CD4-positive, alpha-beta memory T cell (primary cell): ENCODE measurements around the gene FAM83B. TPM values are rescaled to one million over a fixed set of nuclear protein-coding genes. Genes with fewer than 3 reads are reported as not detected.

Experiments used
- CTCF ChIA-PET: fragments of 350-600 bp; sonication (Branson Sonifier 250); formaldehyde crosslinking; loops from one replicate; lab custom pipeline; 2021; ENCODE audit warnings: inconsistent platforms; ENCODE audit not compliant: partially characterized antibody; lab: Charles Lee
- POLR2A ChIA-PET: fragments of 350-600 bp; sonication (Branson Sonifier 250); formaldehyde crosslinking; loops from one replicate; lab custom pipeline; 2021; ENCODE audit not compliant: partially characterized antibody; lab: Charles Lee
- DNase-seq, 5 donors: peaks; one replicate each; pipeline versions ENCODE4 v3.0.0 to v3.0.0-alpha.2; 2020 to 2022; ENCODE audit warnings: mixed read lengths in 1 of 5
- H3K27ac ChIP-seq: one replicate; pipeline ENCODE4 v1.7.0; 2013; ENCODE audit warnings: low read depth, low read length
- H3K27me3 ChIP-seq: 2 replicates; pipeline ENCODE4 v1.7.0; 2013; ENCODE audit warnings: mild to moderate bottlenecking, low read length, moderate library complexity; ENCODE audit not compliant: insufficient read depth
- H3K36me3 ChIP-seq: 2 replicates; pipeline ENCODE4 v1.7.0; 2013; ENCODE audit warnings: mild to moderate bottlenecking, low read length, moderate library complexity; ENCODE audit not compliant: insufficient read depth
- H3K4me1 ChIP-seq: 2 replicates; pipeline ENCODE4 v1.7.0; 2013; ENCODE audit warnings: mild to moderate bottlenecking, low read length, moderate library complexity; ENCODE audit not compliant: insufficient read depth
- H3K4me3 ChIP-seq, 2 donors: one replicate each; pipeline ENCODE4 v1.7.0; 2013; ENCODE audit warnings: low read length in 2 of 2, mild to moderate bottlenecking in 1 of 2
- H3K9me3 ChIP-seq, 2 donors: one replicate each; pipeline ENCODE4 v1.7.0; 2013; ENCODE audit warnings: low read length in 2 of 2, control low read depth in 1 of 2; ENCODE audit not compliant: control insufficient read depth in 1 of 2
- H3K27ac Mint-ChIP-seq, 7 donors: one replicate each; pipeline ENCODE4 v1.8.0; 2020 to 2021; ENCODE audit warnings: mixed read lengths in 7 of 7, mild to moderate bottlenecking in 6 of 7, inconsistent platforms in 3 of 7, moderate library complexity in 3 of 7
- H3K27me3 Mint-ChIP-seq, 2 donors: one replicate each; pipeline ENCODE4 v1.8.0; 2020 to 2021; ENCODE audit warnings: mixed read lengths in 2 of 2
- H3K36me3 Mint-ChIP-seq, 2 donors: one replicate each; pipeline ENCODE4 v1.8.0; 2020 to 2021; ENCODE audit warnings: mixed read lengths in 2 of 2, inconsistent platforms in 1 of 2, mild to moderate bottlenecking in 1 of 2
- H3K4me1 Mint-ChIP-seq, 4 donors: one replicate each; pipeline ENCODE4 v1.8.0; 2020 to 2021; ENCODE audit warnings: mixed read lengths in 4 of 4, mild to moderate bottlenecking in 1 of 4
- H3K4me3 Mint-ChIP-seq, 8 donors: one replicate each; pipeline ENCODE4 v1.8.0; 2020 to 2021; ENCODE audit warnings: mixed read lengths in 8 of 8, mild to moderate bottlenecking in 7 of 8, moderate library complexity in 6 of 8, inconsistent platforms in 3 of 8
- H3K9me3 Mint-ChIP-seq, 8 donors: one replicate each; pipeline ENCODE4 v1.8.0; 2020 to 2021; ENCODE audit warnings: mixed read lengths in 8 of 8, mild to moderate bottlenecking in 5 of 8, inconsistent platforms in 3 of 8, moderate library complexity in 1 of 8
- intact Hi-C: fragments of 100-400 bp; cut with micrococcal nuclease; formaldehyde crosslinking; loops from one replicate; pipeline ENCODE4 v1.15.1; 2023
- polyA plus RNA-seq, 2 donors: library from polyadenylated mRNA; unstranded; fragments of 300-500 nt; fragmentation: Illumina TruSeq; gene quantifications; one replicate each; pipeline ENCODE4 v1.2.3, GENCODE V29; 2021
- total RNA-seq, 2 experiments: library from RNA; stranded (reverse); gene quantifications; one replicate each; pipeline ENCODE4 v1.2.3, GENCODE V29; 2021

Gene FAM83B
- total and polyA plus RNA-seq, 4 experiments from 2014 or later: not detected

- Mint-ChIP-seq H3K36me3 (no peaks in the 10 kb centered on the region), H3K4me1 (no peaks in the 10 kb centered on the region), H3K27ac (no peak overlapping the region), H3K27me3 (no peaks in the 10 kb centered on the region), H3K9me3 (peaks cover 0 to 11% (median 4%) of the 10 kb centered on the region in 8 donors), H3K4me3 (no peak overlapping the region)
- CTCF ChIA-PET: no interaction called here
- no peaks in the 10 kb centered on the region for H3K4me1 ChIP-seq
- H3K27ac ChIP-seq: no peak overlapping the region
- no peaks in the 10 kb centered on the region for H3K9me3 ChIP-seq
- intact Hi-C loops: no loop called here
- H3K27me3 ChIP-seq: no peaks in the 10 kb centered on the region
- no peak overlapping the region for H3K4me3 ChIP-seq
- no peaks in the 10 kb centered on the region for H3K36me3 ChIP-seq
- POLR2A ChIA-PET: no interaction called here
- no peak for DNase-seq
These were observed 53.4 kb downstream of the FAM83B start for GRCh38 chr6:54899986-54900385.

GRCh38 chr6:54900666-54901065 lies 54.1 kb downstream of the FAM83B start:
- Histone ChIP-seq H3K36me3 (no peaks in the 10 kb centered on the region), H3K4me3 (no peak overlapping the region), H3K9me3 (no peaks in the 10 kb centered on the region), H3K27ac (no peak overlapping the region), H3K27me3 (no peaks in the 10 kb centered on the region), H3K4me1 (no peaks in the 10 kb centered on the region)
- POLR2A ChIA-PET: no interaction called here
- Mint-ChIP-seq H3K36me3 (no peaks in the 10 kb centered on the region), H3K4me1 (no peaks in the 10 kb centered on the region), H3K9me3 (peaks cover 0 to 9% (median 4%) of the 10 kb centered on the region in 8 donors), H3K27me3 (no peaks in the 10 kb centered on the region), H3K4me3 (no peak overlapping the region), H3K27ac (no peak overlapping the region)
- no peak for DNase-seq
- CTCF ChIA-PET: no interaction called here
- intact Hi-C loops: no loop called here

- Mint-ChIP-seq H3K27me3 (no peaks in the 10 kb centered on the region), H3K4me3 (no peak overlapping the region), H3K9me3 (peaks cover 0 to 7% (median 4%) of the 10 kb centered on the region in 8 donors), H3K4me1 (no peaks in the 10 kb centered on the region), H3K27ac (no peak overlapping the region), H3K36me3 (no peaks in the 10 kb centered on the region)
- POLR2A ChIA-PET: no interaction called here
- CTCF ChIA-PET: no interaction called here
- H3K27me3 ChIP-seq: no peaks in the 10 kb centered on the region
- H3K4me3 ChIP-seq: no peak overlapping the region
- no peak overlapping the region for H3K27ac ChIP-seq
- H3K9me3 ChIP-seq: no peaks in the 10 kb centered on the region
- H3K36me3 ChIP-seq: no peaks in the 10 kb centered on the region
- DNase-seq: no peak
- intact Hi-C loops: no loop called here
- no peaks in the 10 kb centered on the region for H3K4me1 ChIP-seq
These were observed 57.3 kb downstream of the FAM83B start for GRCh38 chr6:54903884-54904283.

GRCh38 chr6:54907355-54907754 lies 60.8 kb downstream of the FAM83B start:
- ChIA-PET CTCF (no interaction called here), POLR2A (no interaction called here)
- Histone ChIP-seq H3K9me3 (no peaks in the 10 kb centered on the region), H3K36me3 (no peaks in the 10 kb centered on the region), H3K27ac (no peak overlapping the region), H3K27me3 (no peaks in the 10 kb centered on the region), H3K4me3 (no peak overlapping the region), H3K4me1 (no peaks in the 10 kb centered on the region)
- no peak overlapping the region for H3K27ac Mint-ChIP-seq
- H3K36me3 Mint-ChIP-seq: no peaks in the 10 kb centered on the region
- no peaks in the 10 kb centered on the region for H3K27me3 Mint-ChIP-seq
- no peak for DNase-seq
- H3K9me3 Mint-ChIP-seq: peaks cover 0 to 11% (median 6%) of the 10 kb centered on the region in 8 donors
- intact Hi-C loops: no loop called here
- no peak overlapping the region for H3K4me3 Mint-ChIP-seq
- H3K4me1 Mint-ChIP-seq: no peaks in the 10 kb centered on the region

- Mint-ChIP-seq H3K4me1 (no peaks in the 10 kb centered on the region), H3K36me3 (no peaks in the 10 kb centered on the region), H3K9me3 (peaks cover 0 to 13% (median 6%) of the 10 kb centered on the region in 8 donors), H3K27me3 (no peaks in the 10 kb centered on the region), H3K4me3 (no peak overlapping the region), H3K27ac (no peak overlapping the region)
- Histone ChIP-seq H3K27ac (no peak overlapping the region), H3K4me1 (no peaks in the 10 kb centered on the region), H3K4me3 (no peak overlapping the region), H3K9me3 (no peaks in the 10 kb centered on the region), H3K27me3 (no peaks in the 10 kb centered on the region), H3K36me3 (no peaks in the 10 kb centered on the region)
- CTCF ChIA-PET: no interaction called here
- POLR2A ChIA-PET: no interaction called here
- intact Hi-C loops: no loop called here
- DNase-seq: no peak
These were observed 62.6 kb downstream of the FAM83B start for GRCh38 chr6:54909184-54909583.

GRCh38 chr6:54910431-54910884 lies 63.9 kb downstream of the FAM83B start:
- Mint-ChIP-seq H3K36me3 (no peaks in the 10 kb centered on the region), H3K4me3 (no peak overlapping the region), H3K4me1 (no peaks in the 10 kb centered on the region), H3K27ac (no peak overlapping the region), H3K27me3 (no peaks in the 10 kb centered on the region), H3K9me3 (peaks cover 0 to 11% (median 4%) of the 10 kb centered on the region in 8 donors)
- no peaks in the 10 kb centered on the region for H3K36me3 ChIP-seq
- intact Hi-C loops: no loop called here
- ChIA-PET CTCF (no interaction called here), POLR2A (no interaction called here)
- H3K27me3 ChIP-seq: no peaks in the 10 kb centered on the region
- H3K4me1 ChIP-seq: no peaks in the 10 kb centered on the region
- H3K9me3 ChIP-seq: no peaks in the 10 kb centered on the region
- DNase-seq: no peak
- no peak overlapping the region for H3K4me3 ChIP-seq
- no peak overlapping the region for H3K27ac ChIP-seq

- Histone ChIP-seq H3K36me3 (no peaks in the 10 kb centered on the region), H3K27me3 (no peaks in the 10 kb centered on the region), H3K4me1 (no peaks in the 10 kb centered on the region), H3K4me3 (no peak overlapping the region), H3K27ac (no peak overlapping the region), H3K9me3 (no peaks in the 10 kb centered on the region)
- ChIA-PET POLR2A (no interaction called here), CTCF (no interaction called here)
- DNase-seq: no peak
- Mint-ChIP-seq H3K27me3 (no peaks in the 10 kb centered on the region), H3K9me3 (peaks cover 0 to 13% (median 5%) of the 10 kb centered on the region in 8 donors), H3K27ac (no peak overlapping the region), H3K36me3 (no peaks in the 10 kb centered on the region), H3K4me3 (no peak overlapping the region), H3K4me1 (no peaks in the 10 kb centered on the region)
- intact Hi-C loops: no loop called here
These were observed 64.3 kb downstream of the FAM83B start for GRCh38 chr6:54910921-54911320.

GRCh38 chr6:54913211-54913610 lies 66.6 kb downstream of the FAM83B start:
- DNase-seq: no peak
- ChIA-PET CTCF (no interaction called here), POLR2A (no interaction called here)
- H3K9me3 Mint-ChIP-seq: peaks cover 0 to 10% (median 6%) of the 10 kb centered on the region in 8 donors
- H3K4me1 Mint-ChIP-seq: no peaks in the 10 kb centered on the region
- H3K36me3 ChIP-seq: no peaks in the 10 kb centered on the region
- no peaks in the 10 kb centered on the region for H3K27me3 ChIP-seq
- H3K4me3 ChIP-seq: no peak overlapping the region
- no peak overlapping the region for H3K27ac ChIP-seq
- intact Hi-C loops: no loop called here
- H3K9me3 ChIP-seq: no peaks in the 10 kb centered on the region
- H3K4me1 ChIP-seq: no peaks in the 10 kb centered on the region
- no peaks in the 10 kb centered on the region for H3K27me3 Mint-ChIP-seq
- H3K27ac Mint-ChIP-seq: no peak overlapping the region
- no peaks in the 10 kb centered on the region for H3K36me3 Mint-ChIP-seq
- no peak overlapping the region for H3K4me3 Mint-ChIP-seq
